ENCODE measurements around the gene DOCK4. TPM values are rescaled to one million over a fixed set of nuclear protein-coding genes. Genes with fewer than 3 reads are reported as not detected.

Gene DOCK4
- total RNA-seq, 1 donor from 2014 or later, result 43.0 TPM

DNA sequence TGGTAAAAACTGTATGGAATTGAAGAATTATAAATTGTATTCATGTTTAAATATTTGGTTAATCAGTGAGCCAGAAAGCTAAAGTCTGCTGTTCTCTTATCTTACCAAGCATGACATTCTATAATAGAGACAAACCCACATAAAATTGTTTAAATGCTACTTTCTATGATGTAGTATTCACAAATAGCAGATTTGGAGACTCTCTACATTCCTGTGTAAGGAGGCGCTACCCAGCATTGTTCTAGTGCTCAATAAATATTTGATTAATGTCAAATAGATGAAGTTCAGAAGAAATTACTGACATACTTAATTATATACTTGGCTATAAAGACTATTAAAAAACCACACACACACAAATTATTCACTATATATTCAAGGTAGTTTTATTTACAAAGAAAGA, 49.8 kb downstream of the DOCK4 start:
- Mint-ChIP-seq H3K36me3 (ENCODE audit: low read depth) (no peaks in the 10 kb centered on the region), H3K4me1 (ENCODE audit: low read depth) (peaks cover 43% of the 10 kb centered on the region), H3K9me3 (ENCODE audit: low read depth) (no peaks in the 10 kb centered on the region), H3K27ac (ENCODE audit: unreplicated experiment) (no peak overlapping the region), H3K27me3 (ENCODE audit: low read depth) (no peaks in the 10 kb centered on the region), H3K4me3 (ENCODE audit: unreplicated experiment) (no peak overlapping the region)
- TF ChIP-seq, protein P1, sequence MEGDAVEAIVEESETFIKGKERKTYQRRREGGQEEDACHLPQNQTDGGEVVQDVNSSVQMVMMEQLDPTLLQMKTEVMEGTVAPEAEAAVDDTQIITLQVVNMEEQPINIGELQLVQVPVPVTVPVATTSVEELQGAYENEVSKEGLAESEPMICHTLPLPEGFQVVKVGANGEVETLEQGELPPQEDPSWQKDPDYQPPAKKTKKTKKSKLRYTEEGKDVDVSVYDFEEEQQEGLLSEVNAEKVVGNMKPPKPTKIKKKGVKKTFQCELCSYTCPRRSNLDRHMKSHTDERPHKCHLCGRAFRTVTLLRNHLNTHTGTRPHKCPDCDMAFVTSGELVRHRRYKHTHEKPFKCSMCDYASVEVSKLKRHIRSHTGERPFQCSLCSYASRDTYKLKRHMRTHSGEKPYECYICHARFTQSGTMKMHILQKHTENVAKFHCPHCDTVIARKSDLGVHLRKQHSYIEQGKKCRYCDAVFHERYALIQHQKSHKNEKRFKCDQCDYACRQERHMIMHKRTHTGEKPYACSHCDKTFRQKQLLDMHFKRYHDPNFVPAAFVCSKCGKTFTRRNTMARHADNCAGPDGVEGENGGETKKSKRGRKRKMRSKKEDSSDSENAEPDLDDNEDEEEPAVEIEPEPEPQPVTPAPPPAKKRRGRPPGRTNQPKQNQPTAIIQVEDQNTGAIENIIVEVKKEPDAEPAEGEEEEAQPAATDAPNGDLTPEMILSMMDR (IDR thresholded peaks at IDR 0.05), result no peak
- DNase-seq (ENCODE audit: low spot score), result no peak

DNA sequence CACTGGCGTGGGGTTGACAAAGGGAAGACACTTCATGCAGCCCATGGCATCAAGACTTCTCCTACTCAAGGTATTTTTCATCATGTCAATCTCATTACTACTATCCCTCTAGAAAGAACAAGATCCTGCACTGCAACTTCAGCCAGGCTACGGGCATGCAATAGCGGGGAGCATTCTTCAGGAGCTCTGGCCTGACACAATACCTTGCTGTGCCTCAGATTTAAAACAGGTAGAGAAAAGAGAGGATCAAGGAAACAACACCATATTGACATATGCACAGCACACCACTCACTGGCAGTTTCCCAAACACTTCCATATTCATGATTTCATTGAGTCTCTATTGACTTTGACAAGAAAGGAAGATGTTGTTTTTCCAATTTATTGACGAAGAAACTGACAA, 51.5 kb downstream of the DOCK4 start:
- H3K27me3 Mint-ChIP-seq (ENCODE audit: low read depth), result no peaks in the 10 kb centered on the region
- no peaks in the 10 kb centered on the region for H3K36me3 Mint-ChIP-seq (ENCODE audit: low read depth)
- DNase-seq (ENCODE audit: low spot score), result no peak
- peaks cover 42% of the 10 kb centered on the region for H3K4me1 Mint-ChIP-seq (ENCODE audit: low read depth)
- no peak overlapping the region for H3K4me3 Mint-ChIP-seq (ENCODE audit: unreplicated experiment)
- TF ChIP-seq, protein P1 (IDR thresholded peaks at IDR 0.05), result no peak
- no peak overlapping the region for H3K27ac Mint-ChIP-seq (ENCODE audit: unreplicated experiment)
- H3K9me3 Mint-ChIP-seq (ENCODE audit: low read depth), result no peaks in the 10 kb centered on the region

- Mint-ChIP-seq H3K27me3 (ENCODE audit: low read depth) (no peaks in the 10 kb centered on the region), H3K36me3 (ENCODE audit: low read depth) (no peaks in the 10 kb centered on the region), H3K4me3 (ENCODE audit: unreplicated experiment) (no peak overlapping the region), H3K9me3 (ENCODE audit: low read depth) (no peaks in the 10 kb centered on the region), H3K27ac (ENCODE audit: unreplicated experiment) (no peak overlapping the region), H3K4me1 (ENCODE audit: low read depth) (peaks cover 45% of the 10 kb centered on the region)
- TF ChIP-seq, protein P1 (IDR thresholded peaks at IDR 0.05), result no peak
- no peak for DNase-seq (ENCODE audit: low spot score)
Observed at GRCh38 chr7:112152186-112152585, 54.0 kb downstream of the DOCK4 start.

DNA sequence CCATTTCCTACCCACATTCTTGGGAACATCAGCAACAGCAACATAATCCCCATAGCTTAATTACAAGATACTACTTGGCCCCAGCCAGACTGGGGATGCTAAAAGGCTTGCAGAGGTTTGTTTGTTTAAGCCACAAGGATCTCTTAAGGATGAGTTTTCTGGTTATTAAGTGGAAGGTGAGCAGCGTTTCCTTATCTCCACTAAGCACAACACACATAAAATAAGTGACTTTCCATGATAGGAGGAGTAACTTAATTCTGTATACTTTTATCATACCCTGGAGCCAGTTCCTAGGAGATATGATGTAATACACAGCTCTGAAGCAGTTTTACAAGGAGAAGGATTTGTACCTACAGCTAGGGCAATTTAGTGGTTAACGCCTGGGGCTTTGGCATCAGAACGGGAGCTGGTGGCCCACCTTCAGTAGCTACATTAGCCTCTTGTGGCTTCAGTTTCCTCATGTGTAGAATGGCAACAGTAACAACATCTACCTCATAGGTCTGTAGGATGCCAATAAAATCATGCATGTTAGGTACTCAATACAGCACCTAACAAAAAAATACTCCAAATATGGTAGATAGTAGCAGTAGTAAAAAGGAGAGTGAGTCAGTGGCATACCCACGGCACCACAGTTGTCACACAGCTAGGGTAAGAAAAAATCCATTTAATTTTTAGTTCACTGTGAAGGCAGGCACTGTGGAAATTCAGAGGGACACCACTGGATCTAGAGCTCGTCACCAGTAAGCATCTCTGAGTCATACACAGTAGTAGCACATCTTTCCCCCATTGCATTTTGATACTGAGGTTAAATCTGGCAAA, 55.2 kb downstream of the DOCK4 start:
- no peak for DNase-seq (ENCODE audit: low spot score)
- Mint-ChIP-seq H3K4me1 (ENCODE audit: low read depth) (peaks cover 36% of the 10 kb centered on the region), H3K27me3 (ENCODE audit: low read depth) (no peaks in the 10 kb centered on the region), H3K36me3 (ENCODE audit: low read depth) (no peaks in the 10 kb centered on the region), H3K9me3 (ENCODE audit: low read depth) (no peaks in the 10 kb centered on the region), H3K27ac (ENCODE audit: unreplicated experiment) (no peak overlapping the region), H3K4me3 (ENCODE audit: unreplicated experiment) (no peak overlapping the region)
- TF ChIP-seq, protein P1 (IDR thresholded peaks at IDR 0.05), result no peak

DNA sequence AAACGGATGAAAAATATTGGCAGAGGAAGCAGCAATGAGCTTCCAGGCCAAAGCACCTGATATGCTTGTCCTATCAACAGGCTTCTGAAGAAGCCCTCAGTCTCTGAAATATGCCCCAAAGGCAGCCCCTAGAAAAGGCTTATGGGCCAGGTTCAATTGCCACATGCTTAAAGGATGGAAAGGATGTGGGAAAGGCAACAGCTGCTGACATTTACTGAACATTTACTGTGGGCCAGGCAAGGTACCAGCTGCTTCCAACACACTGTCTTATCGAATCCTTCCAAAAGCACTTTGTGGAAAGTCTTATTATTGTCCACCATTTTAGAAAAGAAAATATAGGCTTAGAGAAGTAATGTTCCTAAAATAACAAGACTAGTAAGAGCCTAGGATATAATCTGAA, 56.5 kb downstream of the DOCK4 start:
- Mint-ChIP-seq H3K27me3 (ENCODE audit: low read depth) (no peaks in the 10 kb centered on the region), H3K4me1 (ENCODE audit: low read depth) (peaks cover 43% of the 10 kb centered on the region), H3K27ac (ENCODE audit: unreplicated experiment) (no peak overlapping the region), H3K9me3 (ENCODE audit: low read depth) (no peaks in the 10 kb centered on the region), H3K4me3 (ENCODE audit: unreplicated experiment) (no peak overlapping the region), H3K36me3 (ENCODE audit: low read depth) (no peaks in the 10 kb centered on the region)
- TF ChIP-seq, protein P1 (IDR thresholded peaks at IDR 0.05), result no peak
- DNase-seq (ENCODE audit: low spot score), result no peak
